ENCODE data around the gene PNMA8A. TPM values are rescaled to one million over a fixed set of nuclear protein-coding genes. Genes with fewer than 3 reads are reported as not detected.

The PNMA8A gene
- total RNA-seq, 1 donor from 2014 or later = 11.1 TPM

DNA sequence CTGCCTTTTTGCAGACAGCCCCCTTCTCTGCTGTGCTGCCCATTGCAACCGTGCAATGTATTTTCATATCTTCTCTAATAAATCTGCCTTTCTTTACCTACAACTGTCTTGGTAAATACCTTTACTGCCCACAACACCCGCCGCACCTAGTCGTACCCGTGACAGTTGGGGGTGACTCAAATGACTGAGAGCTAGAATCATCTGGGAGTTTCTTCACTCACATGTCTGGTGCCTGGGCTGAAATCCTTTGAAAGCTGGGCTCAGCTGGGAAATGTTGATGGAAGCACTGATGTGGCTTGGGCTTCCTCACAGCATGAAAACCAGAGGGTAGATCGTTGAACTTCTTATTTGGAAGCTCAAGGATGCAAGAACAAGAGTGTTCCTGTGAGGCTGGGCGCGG is 2.8 kb upstream of the PNMA8A start:
- intact Hi-C loops (cut with DNase I) = no loop called here
- peak; percentile 29 for DNase-seq (ENCODE audit: low spot score)

DNA sequence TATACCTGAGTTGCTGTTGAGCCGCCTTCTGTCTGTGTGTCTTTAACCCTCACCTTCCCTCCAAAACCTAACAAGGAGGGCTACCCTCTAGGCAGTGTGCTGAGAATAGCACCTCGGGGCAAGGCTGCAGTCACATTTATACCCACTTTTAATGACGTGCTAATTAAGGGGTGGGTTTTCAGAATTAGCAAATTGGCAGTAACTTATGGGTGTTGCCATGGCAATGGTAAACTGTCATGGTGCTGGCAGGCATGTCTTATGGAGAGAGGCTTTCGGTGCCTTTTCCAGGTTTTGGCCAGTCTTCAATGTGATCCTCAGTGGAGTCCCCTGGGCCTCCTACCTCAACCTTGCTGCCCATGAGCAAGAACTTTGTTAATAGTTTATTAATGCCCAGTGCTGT is 1.2 kb upstream of the PNMA8A start:
- DNase-seq (ENCODE audit: low spot score) = peak; percentile 36
- intact Hi-C loops (cut with DNase I) = no loop called here

DNA sequence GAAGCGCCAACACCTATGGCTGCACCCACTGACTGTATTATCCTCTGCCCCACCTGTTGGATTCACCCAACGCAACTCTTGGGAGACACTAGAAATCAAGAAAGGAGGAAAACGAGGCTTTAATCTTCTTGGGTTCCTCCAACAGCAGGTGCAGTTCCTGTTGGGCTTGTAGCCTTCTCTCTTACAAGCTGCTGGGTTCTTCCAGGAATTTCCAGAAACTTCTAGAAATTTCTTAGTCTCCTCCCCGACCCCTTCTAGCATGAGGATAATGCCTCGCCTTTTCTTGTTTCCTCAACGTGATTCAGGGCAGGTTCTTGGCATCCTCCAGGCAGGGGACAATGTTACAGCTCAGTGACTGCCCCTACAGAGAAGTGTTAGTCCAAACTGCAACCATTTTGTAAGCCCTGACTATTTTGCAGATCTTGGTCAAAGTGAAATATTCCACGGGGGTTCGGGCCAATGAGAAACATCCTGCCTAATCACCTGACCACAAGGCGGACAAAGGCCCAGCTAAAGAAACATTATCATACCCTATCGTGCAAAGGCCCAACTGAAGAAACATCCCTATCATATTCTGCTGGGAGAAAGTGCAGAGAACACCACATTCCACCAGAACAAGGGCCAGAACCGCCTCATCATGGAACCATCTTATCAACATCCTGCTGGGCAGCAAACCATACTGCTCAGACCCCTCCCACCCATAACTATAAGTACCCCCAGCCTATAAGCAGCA is 614 bp upstream of the PNMA8A start:
- DNase-seq (ENCODE audit: low spot score) = peak; percentile 49
- intact Hi-C loops (cut with DNase I) = loop anchor here (2.0 kb wide), 1 partner anchor 55 kb away; no protein-coding TSS in a partner anchor

DNA sequence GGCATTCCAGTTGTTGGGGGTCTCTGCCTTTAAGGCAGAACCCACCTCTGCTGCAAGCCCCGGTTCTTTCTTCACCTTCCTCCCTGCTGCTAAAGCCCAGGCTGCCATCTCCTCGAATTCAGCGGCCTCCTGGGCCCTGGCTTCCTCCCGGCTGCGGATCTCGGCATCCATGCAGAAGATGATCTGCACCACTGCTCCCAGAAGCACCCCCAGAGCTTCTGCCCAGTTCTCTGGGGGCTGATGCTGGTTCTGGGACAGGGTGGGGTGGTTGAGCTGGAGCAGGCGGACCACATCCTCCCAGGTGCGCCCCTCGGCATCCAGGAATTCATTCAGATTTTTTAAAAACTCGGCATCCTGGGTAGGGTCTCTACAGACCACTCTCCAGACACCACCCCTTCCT is 987 bp downstream of the PNMA8A start:
- peak; percentile 44 for DNase-seq (ENCODE audit: low spot score)
- intact Hi-C loops (cut with DNase I) = loop anchor here (2.0 kb wide), 1 partner anchor 54 kb away; no protein-coding TSS in a partner anchor

DNA sequence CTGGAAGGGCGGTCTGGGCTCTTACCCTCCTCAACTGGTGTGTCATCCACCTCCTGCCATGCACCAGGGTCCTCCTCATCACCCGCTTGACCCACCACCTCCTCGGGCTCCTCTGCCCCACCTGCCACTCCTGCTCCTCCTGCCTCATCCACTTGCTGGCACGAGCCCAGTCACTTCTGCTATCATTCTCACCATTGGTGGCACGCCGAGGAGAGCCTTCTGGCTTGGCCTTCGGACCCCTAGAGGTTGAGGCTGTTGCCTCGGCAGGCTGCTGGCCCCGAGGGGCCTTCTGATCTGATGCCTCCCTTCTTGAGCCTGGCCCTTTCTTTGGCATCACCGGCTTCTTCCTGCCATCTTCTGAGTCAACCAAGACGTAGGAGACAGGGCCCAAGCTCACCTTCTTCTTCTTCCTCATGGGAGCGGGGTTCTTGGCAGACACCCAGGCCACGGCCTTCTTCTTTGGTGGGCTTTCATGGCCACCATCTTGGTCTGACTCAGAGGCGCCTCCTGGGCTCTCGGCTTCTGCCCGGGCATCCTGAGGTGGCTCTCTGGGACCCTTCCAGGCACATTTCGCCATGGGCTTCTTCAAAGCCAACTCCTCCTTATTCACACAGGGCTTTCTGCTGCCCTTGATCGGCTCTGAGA is 1.7 kb downstream of the PNMA8A start:
- intact Hi-C loops (cut with DNase I) = loop anchor here (2.0 kb wide), 1 partner anchor 53 kb away; no protein-coding TSS in a partner anchor
- no peak for DNase-seq (ENCODE audit: low spot score)

DNA sequence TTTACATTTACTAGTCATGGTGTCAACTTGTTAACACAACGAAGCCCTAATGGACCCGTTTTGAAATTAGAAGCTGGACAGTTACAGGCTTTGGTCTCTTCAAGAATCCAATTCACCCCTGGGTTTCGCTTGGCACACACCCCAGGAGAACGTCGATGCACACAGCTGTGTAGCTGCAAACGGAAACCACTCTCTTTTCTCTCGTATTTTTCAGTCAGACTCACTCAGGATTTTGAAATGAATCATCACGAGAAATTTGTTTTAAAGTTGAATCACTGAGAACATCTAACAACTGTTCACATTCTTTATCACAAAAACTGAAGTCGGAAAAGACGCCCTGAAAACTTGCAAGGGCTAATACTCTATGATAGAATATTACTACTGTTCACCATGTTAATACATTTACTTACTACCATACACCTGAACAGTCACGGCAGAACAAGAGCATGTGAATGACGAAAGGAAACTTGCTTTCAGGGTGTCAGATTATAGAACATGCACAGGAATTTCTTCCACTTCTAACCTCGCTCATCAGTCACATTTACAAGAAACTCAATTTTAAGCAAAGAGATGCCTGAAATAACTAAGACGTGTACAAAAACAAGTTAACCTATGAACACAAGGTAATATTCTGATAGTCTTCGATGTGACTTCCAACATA is 4.7 kb downstream of the PNMA8A start:
- peak; percentile 69 for DNase-seq (ENCODE audit: low spot score)
- intact Hi-C loops (cut with DNase I) = no loop called here

DNA sequence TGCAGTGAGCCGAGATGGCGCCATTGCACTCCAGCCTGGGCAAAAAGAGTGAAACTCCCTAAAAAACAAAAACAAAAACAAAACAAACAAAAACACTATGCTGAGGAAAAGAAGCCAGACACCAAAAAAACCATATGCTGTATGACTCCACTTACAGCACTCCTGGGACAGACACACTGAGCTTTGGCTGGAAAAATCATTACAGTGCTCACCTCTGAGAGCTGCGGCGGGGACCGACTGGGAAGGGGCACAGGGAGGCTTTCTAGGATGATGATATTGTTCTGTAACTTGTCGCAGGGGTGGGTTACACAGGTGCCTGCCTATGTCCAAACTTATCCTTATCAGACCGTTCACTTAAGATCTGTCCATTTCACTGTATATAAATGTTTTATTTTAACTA is 7.8 kb downstream of the PNMA8A start:
- peak; percentile 19 for DNase-seq (ENCODE audit: low spot score)
- intact Hi-C loops (cut with DNase I) = no loop called here

DNA sequence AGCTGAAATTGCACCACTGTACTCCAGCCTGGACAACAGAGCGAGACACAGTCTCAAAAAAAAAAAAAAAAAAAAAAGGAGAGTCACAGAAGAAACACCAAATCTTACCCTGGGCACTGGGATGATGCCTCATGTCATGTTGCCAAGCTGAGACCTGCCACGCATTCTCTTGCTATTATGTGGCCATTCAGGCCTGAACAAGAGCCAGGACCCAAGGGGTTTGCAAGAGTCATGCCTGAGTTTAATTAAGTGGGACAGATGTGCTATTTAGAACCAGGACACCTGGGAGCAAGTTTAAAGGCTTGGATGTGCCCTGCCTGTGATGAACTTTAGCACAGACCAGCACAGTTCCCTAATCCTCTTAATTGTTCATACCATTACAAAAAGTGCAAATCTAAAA is 9.8 kb downstream of the PNMA8A start:
- peak; percentile 2 for DNase-seq (ENCODE audit: low spot score)

DNA sequence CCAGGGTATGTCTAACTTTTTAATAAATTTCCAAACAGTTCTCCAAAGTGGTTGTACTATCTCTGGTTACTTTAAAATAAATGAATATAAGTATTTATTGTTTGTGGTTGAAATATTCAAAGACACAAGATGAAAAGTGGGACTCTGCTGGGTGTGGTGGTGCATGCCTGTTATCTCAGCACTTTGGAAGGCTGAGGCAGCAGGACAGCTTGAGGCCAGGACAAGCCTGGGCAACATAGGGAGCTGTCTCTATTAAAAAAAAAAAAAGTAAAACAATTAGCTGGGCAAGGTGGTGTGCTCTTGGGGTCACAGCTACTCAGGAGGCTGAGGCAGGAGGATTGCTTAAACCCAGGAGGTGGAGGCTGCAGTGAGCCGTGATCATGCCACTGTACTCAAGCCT is 10.4 kb downstream of the PNMA8A start:
- intact Hi-C loops (cut with DNase I) = no loop called here
- DNase-seq (ENCODE audit: low spot score) = no peak

More for the DNA sequence above, 9.8 kb downstream of the PNMA8A start:
- intact Hi-C loops (cut with DNase I) = no loop called here

DNA sequence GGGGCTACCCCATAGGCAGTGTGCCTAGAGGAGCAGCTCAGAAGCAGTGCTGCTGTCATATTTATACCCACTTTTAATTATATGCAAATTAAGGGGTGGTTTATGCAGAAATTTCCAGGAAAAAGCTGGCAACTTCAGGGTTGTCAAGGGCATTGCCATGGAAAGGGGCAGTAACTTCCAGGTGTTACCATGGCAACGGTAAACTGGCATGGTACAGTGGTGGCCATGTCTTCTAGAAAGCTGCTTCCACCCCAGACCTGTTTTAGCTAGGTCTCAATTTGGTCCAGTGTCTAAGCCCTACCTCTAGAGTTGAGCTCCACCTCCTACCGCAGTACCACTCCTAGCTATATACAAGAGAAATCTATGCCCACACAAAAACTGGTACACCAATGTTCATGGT is 11.3 kb downstream of the PNMA8A start:
- DNase-seq (ENCODE audit: low spot score) = no peak
- intact Hi-C loops (cut with DNase I) = no loop called here

DNA sequence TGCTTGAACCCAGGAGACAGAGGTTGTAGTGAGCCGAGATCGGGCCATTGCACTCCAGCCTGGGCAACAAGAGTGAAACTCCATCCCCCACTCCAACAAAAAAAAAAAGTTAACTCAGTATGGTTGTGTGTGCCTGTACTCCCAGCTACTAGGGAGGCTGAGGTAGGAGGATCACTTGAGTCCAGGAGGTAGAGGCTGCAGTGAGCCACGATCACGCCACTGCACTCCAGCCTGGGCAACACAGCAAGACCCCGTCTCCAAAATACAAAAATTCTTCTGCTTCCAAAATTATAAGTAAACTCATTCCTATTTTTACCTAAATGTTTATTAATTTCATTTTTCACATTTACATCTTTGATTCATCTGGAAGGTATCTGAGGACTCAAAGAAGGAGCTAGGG is 14.4 kb downstream of the PNMA8A start:
- no peak for DNase-seq (ENCODE audit: low spot score)
- intact Hi-C loops (cut with DNase I) = no loop called here

DNA sequence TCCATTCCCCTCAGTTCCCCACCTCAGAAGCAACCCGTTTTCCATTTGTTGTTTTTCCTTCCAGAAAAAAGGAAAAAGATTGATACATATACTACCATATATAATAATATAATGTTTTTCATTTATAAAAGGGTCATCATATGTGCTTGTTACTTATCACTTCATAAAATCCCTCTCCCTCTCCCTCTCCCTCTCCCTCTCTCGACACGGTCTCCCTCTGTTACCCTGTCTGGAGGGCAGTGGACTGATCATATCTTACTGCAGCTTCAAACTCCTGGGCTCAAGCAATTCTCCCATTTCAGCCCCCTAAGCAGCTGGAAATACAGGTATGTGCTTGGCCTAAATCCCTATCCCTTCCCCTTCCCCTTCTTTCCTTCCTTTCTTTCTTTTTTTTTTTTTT is 17.1 kb downstream of the PNMA8A start:
- no peak for DNase-seq (ENCODE audit: low spot score)
- intact Hi-C loops (cut with DNase I) = no loop called here

DNA sequence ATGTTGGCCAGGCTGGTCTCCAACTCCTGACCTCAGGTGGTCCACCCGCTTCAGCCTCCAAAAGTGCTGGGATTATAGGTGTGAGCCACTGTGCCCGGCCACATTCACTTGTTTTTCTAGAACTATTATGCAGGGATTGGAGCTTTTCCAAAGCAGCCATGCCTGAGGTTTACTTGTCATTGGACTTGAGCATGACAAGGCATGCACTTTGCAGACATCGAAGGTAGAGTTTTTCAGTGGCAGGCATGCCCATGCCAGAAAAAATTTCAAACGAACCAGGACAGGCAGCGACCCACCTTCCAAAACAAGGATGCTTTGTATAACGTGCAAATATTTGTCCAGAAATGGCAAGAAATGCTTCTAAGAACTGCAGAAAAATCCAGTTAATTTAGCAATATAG is 17.7 kb downstream of the PNMA8A start:
- DNase-seq (ENCODE audit: low spot score) = no peak

DNA sequence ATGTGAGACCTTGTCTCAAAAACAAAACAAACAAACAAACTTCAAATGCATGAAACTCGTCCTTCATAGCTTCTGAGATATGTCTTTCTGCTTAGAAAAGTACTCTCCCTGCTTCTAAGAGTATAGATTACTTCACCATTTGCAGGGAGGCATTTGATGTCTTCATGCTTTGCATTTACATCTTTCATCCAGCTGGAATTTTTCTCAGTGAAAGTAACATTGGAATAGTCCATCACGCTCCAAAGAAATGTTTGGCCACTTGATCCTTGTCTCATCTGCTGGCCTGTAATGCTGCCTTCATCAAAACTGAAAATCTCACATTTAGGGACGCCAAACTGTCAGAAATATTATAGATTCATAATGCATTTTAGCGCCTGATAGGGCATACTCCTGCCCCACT is 19.2 kb downstream of the PNMA8A start:
- intact Hi-C loops (cut with DNase I) = no loop called here
- DNase-seq (ENCODE audit: low spot score) = no peak

More for the DNA sequence above, 17.7 kb downstream of the PNMA8A start:
- intact Hi-C loops (cut with DNase I) = no loop called here

DNA sequence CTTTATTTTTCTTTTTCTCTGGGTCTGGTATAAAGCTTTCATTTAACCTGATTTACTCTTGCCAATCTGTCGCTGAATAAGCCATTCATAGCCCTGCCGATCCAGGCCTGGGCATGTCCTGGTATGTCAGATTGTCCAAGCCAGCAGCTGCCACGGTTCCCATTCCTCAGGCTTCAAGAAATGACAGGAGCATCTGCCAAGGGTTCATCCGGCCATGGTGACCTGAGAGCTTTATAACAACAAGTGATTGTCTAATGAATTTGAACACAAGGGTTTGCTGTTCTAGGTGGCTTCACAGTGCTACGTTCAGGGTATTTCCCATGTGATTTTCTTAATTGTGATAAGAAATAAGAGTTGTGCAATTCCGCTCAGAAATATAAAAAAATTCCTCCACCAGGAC is 20.0 kb downstream of the PNMA8A start:
- intact Hi-C loops (cut with DNase I) = no loop called here

DNA sequence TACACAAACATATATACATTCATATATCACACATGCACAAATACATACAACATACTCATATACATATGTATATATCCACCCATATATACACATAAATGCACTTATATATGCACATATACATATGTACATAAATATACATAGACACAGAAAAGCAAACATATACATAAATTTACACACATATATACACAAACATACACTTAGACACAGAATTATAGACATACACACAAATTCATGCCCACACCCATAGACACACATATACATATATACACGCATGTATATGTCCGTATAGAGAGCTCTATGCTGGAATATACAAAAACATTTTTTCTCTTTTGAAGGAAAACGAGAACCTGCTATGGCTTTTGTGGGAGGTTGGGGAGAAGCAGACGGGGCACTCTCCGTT is 20.6 kb downstream of the PNMA8A start:
- intact Hi-C loops (cut with DNase I) = no loop called here
- DNase-seq (ENCODE audit: low spot score) = no peak

More for the DNA sequence above, 20.0 kb downstream of the PNMA8A start:
- DNase-seq (ENCODE audit: low spot score) = no peak

DNA sequence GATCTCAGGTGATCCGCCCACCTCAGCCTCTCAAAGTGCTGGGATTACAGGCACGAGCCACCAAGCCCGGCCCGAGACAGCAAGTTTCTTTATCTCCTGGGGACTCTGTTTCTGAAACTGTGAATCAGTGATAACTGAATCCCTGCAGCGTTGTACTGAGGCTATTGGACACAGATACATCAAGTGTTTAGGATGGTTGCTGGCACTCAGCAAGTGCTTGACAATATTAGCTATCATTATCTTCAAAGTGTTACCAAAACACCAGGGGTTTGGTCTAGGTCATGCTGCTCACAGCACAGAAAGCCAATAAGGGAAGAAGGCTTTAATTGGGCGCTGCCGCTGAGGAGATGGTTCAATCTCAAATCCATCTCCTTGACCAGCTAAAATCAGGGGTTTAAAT is 22.1 kb downstream of the PNMA8A start:
- intact Hi-C loops (cut with DNase I) = no loop called here
- DNase-seq (ENCODE audit: low spot score) = no peak

DNA sequence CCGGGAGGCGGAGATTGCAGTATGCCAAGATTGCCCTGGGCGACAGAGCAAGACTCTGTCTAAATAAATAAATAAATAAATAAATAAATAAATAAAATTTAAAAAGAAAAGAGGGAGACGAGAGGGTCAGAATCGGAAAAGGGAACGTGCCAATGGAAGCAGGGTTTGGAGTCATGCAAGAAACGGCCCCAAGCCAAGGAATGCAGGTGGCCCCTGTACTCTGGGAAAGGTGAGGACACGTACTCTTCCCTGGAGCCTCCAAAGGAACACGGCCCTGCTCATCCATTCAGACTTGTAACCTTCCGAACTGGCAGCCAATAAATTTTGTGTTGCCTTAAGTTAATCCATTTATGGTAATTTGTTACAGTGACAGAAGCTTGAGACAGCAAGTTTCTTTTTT is 22.8 kb downstream of the PNMA8A start:
- DNase-seq (ENCODE audit: low spot score) = no peak
- intact Hi-C loops (cut with DNase I) = no loop called here

DNA sequence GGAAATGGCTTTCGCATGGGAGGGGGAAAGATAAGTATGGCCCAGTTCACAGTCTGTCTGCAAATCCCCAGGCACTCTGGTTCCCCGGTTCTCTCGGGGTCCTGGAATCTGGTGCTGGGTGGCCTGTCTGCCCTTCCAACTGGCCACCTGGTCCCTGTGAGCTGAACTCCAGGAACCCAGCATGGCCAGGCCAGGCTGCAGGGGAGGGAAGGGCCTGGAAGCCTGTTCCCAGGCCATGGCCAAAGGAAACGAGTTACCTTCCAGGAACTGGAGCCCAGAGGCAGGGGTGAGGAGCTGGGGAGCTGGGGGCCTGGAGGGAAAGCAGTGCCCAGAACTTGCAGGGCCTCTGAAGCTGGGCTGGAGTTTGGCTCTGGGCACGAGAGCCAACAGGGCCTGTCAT is 23.5 kb downstream of the PNMA8A start:
- intact Hi-C loops (cut with DNase I) = no loop called here
- DNase-seq (ENCODE audit: low spot score) = no peak

DNA sequence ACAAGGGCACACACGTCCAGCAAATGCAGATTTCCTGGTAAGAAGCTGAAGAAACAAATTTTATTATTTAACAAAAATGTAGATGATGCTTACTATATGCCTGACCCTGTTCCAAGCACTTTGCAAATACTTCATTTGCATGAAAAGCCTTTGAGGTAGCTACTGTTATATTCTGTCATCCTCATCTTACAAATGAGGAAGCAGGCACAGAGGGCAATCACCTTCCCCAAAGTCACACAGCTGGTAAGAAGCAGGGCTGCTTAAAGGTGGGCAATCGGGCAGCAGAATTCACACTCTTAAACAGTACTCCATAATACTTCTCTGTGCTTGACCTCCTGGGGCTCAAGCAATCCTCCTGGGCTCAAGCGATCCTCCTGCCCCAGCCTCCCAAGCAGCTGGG is 24.4 kb downstream of the PNMA8A start:
- DNase-seq (ENCODE audit: low spot score) = no peak
- intact Hi-C loops (cut with DNase I) = no loop called here

DNA sequence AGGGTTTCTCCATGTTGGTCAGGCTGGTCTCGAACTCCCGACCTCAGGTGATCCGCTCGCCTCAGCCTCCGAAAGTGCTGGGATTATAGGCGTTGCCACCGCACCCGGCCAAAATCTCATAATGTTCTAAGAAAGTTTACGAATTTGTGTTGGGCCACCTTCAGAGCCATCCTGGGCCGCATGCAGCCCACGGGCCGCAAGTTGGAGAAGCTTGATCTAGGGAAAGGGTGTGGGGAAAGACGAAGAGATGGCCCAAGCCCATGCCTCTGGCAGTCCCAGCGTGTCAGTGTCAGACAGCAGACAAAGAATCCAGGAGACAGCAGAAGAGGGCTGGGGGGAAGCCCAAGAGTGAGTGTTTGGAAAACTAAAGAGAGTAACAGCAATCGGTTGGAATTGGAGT is 25.3 kb downstream of the PNMA8A start:
- intact Hi-C loops (cut with DNase I) = no loop called here
- DNase-seq (ENCODE audit: low spot score) = no peak

Data from cardiac septum (tissue), 1 donor.